Endothelial cell (in vitro differentiated cells): Measurements from ENCODE around the gene OSBP2. TPM values are rescaled to one million over a fixed set of nuclear protein-coding genes. Genes with fewer than 3 reads are reported as not detected.

Experiments
- DNase-seq: peaks from one replicate; pipeline ENCODE4 v3.0.0; 2021; ENCODE audit warnings: low spot score
- H3K27ac Mint-ChIP-seq: one replicate; pipeline ENCODE4 v1.8.0; 2021; ENCODE audit warnings: mixed read lengths, inconsistent platforms; ENCODE audit not compliant: unreplicated experiment
- H3K27me3 Mint-ChIP-seq: one replicate; pipeline ENCODE4 v1.8.0; 2021; ENCODE audit warnings: mild to moderate bottlenecking, moderate library complexity, mixed read lengths, inconsistent platforms; ENCODE audit not compliant: unreplicated experiment
- H3K36me3 Mint-ChIP-seq: one replicate; pipeline ENCODE4 v1.8.0; 2021; ENCODE audit warnings: mild to moderate bottlenecking, low read depth, mixed read lengths, inconsistent platforms; ENCODE audit not compliant: unreplicated experiment
- H3K4me1 Mint-ChIP-seq: one replicate; pipeline ENCODE4 v1.8.0; 2021; ENCODE audit warnings: mild to moderate bottlenecking, mixed read lengths, inconsistent platforms; ENCODE audit not compliant: unreplicated experiment
- H3K4me3 Mint-ChIP-seq: one replicate; pipeline ENCODE4 v1.8.0; 2021; ENCODE audit warnings: mild to moderate bottlenecking, mixed read lengths, inconsistent platforms; ENCODE audit not compliant: unreplicated experiment
- H3K9me3 Mint-ChIP-seq: one replicate; pipeline ENCODE4 v1.8.0; 2021; ENCODE audit warnings: mixed read lengths, inconsistent platforms; ENCODE audit not compliant: unreplicated experiment
- total RNA-seq: library from RNA; stranded (reverse); fragmentation: NEBNext Ultra II Directional; extraction: Animal tissue kit (Norgen Biotek cat#: 25700); gene quantifications from one replicate; pipeline ENCODE4 v1.2.1, GENCODE V29; 2021; ENCODE audit not compliant: unreplicated experiment
- TF ChIP-seq, protein P1 (sequence below): fragments of 200-600 bp; sonication (generic); IDR thresholded peaks from one replicate; pipeline ENCODE4 v1.5.0; 2021; ENCODE audit warnings: antibody characterized with exemption; ENCODE audit not compliant: unreplicated experiment

OSBP2 gene
- total RNA-seq, 1 donor from 2014 or later, result 3.0 TPM

DNA sequence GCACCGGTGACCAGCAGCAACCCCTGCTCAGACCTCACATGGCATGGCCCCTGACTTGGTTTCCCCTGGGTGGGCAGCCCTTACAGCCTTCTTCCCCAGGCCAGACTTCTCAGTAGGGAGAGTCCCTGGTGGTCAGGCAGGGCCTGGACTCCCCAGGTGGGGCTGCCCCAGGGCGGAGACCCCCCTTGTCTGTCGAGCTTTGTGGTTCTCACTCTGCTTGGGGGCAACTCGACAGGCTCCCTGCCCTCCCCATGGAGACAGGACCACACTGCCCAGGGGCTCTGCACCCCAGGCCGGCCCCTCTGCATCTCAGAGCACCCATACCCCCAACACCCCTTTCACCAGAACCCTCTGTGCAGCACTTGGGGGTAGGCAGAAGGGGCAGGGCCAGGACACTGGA, 186.2 kb downstream of the OSBP2 start:
- TF ChIP-seq, protein P1, sequence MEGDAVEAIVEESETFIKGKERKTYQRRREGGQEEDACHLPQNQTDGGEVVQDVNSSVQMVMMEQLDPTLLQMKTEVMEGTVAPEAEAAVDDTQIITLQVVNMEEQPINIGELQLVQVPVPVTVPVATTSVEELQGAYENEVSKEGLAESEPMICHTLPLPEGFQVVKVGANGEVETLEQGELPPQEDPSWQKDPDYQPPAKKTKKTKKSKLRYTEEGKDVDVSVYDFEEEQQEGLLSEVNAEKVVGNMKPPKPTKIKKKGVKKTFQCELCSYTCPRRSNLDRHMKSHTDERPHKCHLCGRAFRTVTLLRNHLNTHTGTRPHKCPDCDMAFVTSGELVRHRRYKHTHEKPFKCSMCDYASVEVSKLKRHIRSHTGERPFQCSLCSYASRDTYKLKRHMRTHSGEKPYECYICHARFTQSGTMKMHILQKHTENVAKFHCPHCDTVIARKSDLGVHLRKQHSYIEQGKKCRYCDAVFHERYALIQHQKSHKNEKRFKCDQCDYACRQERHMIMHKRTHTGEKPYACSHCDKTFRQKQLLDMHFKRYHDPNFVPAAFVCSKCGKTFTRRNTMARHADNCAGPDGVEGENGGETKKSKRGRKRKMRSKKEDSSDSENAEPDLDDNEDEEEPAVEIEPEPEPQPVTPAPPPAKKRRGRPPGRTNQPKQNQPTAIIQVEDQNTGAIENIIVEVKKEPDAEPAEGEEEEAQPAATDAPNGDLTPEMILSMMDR, result no peak
- DNase-seq, result no peak
- H3K36me3 Mint-ChIP-seq, result no peaks in the 10 kb centered on the region
- peaks cover 1% of the 10 kb centered on the region for H3K27me3 Mint-ChIP-seq
- no peak overlapping the region for H3K27ac Mint-ChIP-seq
- H3K4me1 Mint-ChIP-seq, result no peaks in the 10 kb centered on the region
- H3K4me3 Mint-ChIP-seq, result no peak overlapping the region
- H3K9me3 Mint-ChIP-seq, result no peaks in the 10 kb centered on the region

DNA sequence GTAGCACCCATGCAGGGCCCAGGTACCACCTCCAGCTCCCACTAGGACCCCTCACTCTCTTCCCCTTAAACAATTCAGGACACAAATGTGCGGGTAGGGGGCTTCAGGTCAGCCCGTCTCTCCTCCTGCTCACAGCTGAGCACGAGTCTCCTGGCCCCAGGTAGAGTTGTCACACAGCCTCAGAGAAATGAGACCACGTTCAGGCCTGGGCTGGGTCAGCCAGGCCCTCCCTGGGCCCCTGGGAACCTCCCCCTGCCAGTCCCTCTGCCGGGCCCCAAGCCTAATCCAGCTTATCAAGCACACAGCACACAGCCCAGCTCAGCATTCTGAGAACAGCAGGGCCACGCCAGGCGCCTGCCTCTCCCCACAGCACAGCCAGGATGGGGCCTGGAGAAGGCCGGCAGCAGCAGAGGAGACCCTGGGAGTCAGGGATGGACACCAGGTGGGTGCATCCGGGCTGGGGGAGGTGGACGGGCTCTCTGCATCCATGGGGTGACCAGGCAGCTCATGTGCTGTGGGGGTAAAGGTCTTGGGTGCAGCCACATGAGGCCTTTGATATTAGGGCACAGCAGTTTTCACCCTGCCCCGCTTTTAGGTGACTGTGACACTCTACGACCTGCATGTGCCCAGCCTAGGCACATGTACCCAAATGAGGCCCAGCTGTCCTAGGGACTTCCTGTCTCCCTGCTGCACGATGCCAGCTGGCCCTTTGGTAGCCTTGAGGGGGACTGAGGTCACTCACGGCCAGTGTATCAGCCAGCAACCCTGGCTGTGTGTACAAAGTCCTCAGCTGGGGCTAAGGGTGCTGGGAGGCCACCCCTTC, 186.9 kb downstream of the OSBP2 start:
- peaks cover 1% of the 10 kb centered on the region for H3K27me3 Mint-ChIP-seq
- DNase-seq, result no peak
- H3K4me3 Mint-ChIP-seq, result no peak overlapping the region
- H3K9me3 Mint-ChIP-seq, result no peaks in the 10 kb centered on the region
- H3K36me3 Mint-ChIP-seq, result no peaks in the 10 kb centered on the region
- no peak overlapping the region for H3K27ac Mint-ChIP-seq
- TF ChIP-seq, protein P1, result no peak
- H3K4me1 Mint-ChIP-seq, result no peaks in the 10 kb centered on the region

DNA sequence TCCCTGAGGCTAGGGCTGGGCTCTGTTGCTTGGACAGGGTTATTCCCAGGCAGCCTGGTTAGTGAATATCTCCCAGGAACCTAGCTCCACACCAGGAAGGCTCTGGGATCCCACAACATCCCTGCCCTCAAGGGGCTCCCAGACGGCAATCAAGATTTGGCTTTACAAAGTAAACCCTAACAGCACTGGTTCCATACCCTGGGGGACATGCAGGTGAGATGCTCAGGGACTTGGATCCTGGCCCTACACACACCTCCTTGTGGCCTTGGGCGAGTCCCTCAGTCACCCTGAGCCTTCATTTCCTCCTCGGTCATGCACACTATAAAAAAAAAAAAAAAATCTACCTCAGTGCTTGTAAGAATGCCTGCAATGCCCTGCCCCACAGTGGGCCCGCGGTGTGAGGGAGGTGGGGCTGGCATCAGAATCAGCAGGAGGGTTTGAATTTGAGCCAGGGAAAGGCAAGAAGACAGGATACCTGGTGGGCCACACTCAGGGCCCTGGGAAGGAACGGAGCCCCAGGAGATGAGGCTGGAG, 187.6 kb downstream of the OSBP2 start:
- TF ChIP-seq, protein P1, result no peak
- H3K9me3 Mint-ChIP-seq, result no peaks in the 10 kb centered on the region
- H3K4me3 Mint-ChIP-seq, result no peak overlapping the region
- no peaks in the 10 kb centered on the region for H3K4me1 Mint-ChIP-seq
- DNase-seq, result no peak
- no peaks in the 10 kb centered on the region for H3K36me3 Mint-ChIP-seq
- peaks cover 1% of the 10 kb centered on the region for H3K27me3 Mint-ChIP-seq
- H3K27ac Mint-ChIP-seq, result no peak overlapping the region

DNA sequence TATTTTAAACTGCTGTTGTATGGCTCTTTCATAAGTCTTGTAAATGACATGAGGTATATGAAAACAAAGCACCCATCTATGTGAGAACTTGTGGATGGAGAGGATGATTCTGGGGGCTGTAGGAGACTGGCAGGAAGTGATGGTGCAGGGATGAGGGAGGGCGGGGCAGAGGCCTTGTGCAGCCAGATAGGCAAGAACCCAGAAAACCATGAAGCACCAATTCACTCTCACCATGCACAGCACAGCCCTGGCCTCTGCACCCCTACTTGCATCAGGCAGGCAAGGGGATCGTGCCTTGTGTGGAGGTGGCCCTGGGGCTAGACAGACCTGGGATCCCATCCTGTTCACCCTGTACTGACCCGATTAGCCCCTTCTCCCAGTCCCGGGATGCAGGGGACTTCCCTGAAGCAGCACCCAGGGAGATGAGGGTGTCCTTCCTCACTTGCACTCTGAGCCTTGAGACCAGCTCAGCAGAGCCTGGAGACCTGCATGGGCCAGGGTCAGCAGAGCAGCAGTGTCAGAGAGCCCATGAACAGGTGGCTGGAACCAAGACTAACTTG, 188.4 kb downstream of the OSBP2 start:
- no peak overlapping the region for H3K4me3 Mint-ChIP-seq

More for the DNA sequence above, 188.4 kb downstream of the OSBP2 start:
- TF ChIP-seq, protein P1, result no peak
- DNase-seq, result no peak
- H3K36me3 Mint-ChIP-seq, result no peaks in the 10 kb centered on the region
- H3K4me1 Mint-ChIP-seq, result no peaks in the 10 kb centered on the region
- H3K27ac Mint-ChIP-seq, result no peak overlapping the region
- H3K27me3 Mint-ChIP-seq, result peaks cover 5% of the 10 kb centered on the region
- no peaks in the 10 kb centered on the region for H3K9me3 Mint-ChIP-seq
